Activated CD4-positive, CD25-positive, alpha-beta regulatory T cell treated with anti-CD3 and anti-CD28 coated beads, Interleukin-2, amount 50 U/mL, for 16 hours (primary cell): ENCODE data around the gene TUT1.

ENCODE experiments used
- DNase-seq: peaks from one replicate; pipeline ENCODE4 v3.0.0-alpha.2; 2020; ENCODE audit warnings: low read depth, low spot score

The TUT1 gene

DNA sequence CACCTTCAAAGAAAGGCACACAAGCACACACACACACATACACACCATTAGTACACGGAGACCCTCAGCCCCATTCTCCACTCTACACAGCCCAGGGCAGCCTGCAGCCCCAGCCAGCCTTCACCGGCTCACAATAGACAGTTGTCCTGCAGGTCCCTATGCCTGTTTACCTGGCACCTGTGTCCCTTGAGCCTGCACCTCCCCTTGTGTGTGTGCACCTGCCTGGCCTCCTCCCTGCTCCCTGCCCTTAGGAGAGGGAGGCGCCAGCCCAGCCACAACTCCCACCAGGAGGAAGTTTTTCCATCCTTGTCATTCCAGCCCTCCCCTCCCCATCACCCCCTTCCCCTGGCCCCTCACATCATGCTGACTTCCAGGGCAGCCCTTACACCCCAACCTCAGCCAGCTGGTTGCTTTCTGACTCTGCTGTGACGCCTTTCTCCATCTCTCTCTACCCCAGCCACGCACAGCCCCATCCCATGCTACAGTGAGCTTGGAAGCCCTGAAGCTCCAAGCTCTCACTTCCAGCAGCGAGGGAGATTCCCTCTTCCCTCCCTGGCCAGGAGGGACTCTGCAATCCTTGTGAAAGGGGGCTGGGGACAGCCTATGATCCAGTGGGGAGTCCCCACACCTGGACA is 49.1 kb downstream of the TUT1 start:
- DNase-seq = no peak

DNA sequence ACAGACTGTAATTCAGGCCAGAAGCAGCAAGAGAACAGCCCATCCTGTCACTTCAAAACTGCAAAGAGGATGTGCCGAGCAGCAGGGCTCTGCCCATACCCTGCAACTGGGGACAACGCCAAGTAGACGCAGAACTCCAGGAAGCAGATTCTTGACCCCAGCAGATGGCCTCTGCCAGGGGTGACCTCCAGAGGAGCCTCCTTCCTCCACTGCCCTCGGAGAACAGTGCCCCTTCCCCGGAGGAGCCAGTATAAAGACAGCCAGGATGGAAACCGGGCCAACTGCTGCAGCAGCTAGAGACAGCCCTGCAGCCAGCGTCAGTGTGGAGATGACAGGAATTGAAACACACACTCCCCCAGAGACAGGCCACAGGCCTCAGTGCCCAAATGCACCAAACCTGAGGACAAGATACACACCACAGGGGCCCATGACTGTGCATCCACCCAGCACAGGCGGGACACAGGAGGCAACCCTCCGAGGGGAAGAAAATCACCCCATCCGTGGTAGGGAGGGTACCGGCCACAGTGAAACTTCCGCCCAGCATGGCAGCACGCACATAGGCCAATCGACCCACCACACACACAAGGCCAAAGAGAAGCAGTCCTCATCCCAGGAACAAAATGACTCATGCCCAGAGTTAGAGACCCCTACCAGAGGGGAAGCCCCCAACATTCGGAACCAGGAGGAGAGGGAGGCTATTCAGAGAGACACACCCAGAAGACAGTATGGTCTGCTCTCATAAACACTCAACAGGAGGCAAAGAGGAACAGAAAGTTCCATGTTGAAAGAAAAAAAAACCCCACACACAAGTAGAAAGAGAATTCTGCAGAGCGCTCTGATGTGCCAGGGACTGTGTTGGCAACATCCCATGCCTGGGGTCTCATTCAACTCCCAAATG is 50.3 kb downstream of the TUT1 start:
- DNase-seq = no peak

GRCh38 chr11:62539238-62539925 is 51.9 kb downstream of the TUT1 start:
- DNase-seq = no peak

- no peak for DNase-seq
These were observed 52.7 kb downstream of the TUT1 start for GRCh38 chr11:62538470-62539237.

GRCh38 chr11:62536301-62536957 is 54.9 kb downstream of the TUT1 start:
- no peak for DNase-seq

DNA sequence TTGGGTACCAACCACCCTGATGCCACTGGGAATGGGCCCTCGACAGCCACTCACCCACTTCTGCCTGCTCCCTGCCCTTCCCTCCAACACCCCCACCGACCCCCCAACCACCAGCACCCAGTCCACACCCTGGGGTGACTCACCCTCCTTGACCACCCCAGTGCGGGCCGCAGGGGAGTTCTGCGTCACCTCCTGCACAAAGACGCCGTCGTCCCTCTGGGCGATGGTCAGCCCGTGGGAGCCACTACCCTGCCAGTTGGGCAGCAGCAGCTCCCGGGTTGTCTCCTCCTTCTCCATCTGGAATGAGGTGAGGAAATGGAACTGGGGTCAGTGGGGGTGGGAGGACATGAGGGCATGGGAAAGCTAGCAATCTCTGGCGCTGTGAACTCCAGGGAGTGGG is 55.5 kb downstream of the TUT1 start:
- no peak for DNase-seq

- no peak for DNase-seq
These were observed 56.4 kb downstream of the TUT1 start for GRCh38 chr11:62534779-62535545.

DNA sequence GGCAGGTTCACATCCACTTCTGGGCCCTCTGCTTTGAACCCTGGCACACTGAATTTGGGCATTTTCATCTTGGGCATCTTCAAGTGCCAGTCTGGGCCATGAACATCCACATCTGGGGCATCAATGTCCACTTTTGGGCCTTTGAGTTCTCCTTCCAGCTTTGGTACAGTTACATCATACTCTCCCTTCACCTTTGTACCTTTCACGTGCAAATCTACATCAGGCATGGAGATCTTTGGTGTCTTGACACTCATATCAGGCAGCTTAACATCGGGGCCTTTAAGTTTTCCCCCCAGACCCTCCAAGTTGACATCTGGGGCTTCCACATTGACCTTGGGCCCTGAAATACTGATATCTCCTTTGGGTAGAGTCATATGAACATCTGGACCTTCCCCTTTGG is 59.2 kb downstream of the TUT1 start:
- no peak for DNase-seq
